ENCODE measurements around the gene ATF6B.
"Not testable (repeated sequence)": the region's sequence is repeated elsewhere in the genome, so short reads cannot be mapped to it uniquely, and the experiment has no call there.

Gene ATF6B

GRCh38 chr6:32069460-32069859, 58.6 kb downstream of the ATF6B start:
- TF ChIP-seq EZH2phosphoT487 (IDR thresholded peaks at IDR 0.05; ENCODE audit: borderline replicate concordance) (no peak), CTCF (conservative IDR thresholded peaks at IDR 0.05; ENCODE audit: low read length) (no peak)
- no peaks in the 10 kb centered on the region for H3K27me3 ChIP-seq (ENCODE audit: insufficient read depth, low read length, poor library complexity, severe bottlenecking)

GRCh38 chr6:32068867-32069266, 59.2 kb downstream of the ATF6B start:
- Histone ChIP-seq H3K27me3 (ENCODE audit: insufficient read depth, low read length, poor library complexity, severe bottlenecking) (no peaks in the 10 kb centered on the region), H3K36me3 (ENCODE audit: insufficient read depth, low read length) (no peaks in the 10 kb centered on the region), H3K9me2 (replicated peaks; ENCODE audit: low read depth, low read length) (no peaks in the 10 kb centered on the region), H3F3A (ENCODE audit: low read depth) (no peaks in the 10 kb centered on the region), H3K4me2 (ENCODE audit: low read depth, low read length, poor library complexity, severe bottlenecking) (no peak overlapping the region), H3K79me2 (ENCODE audit: insufficient read depth, low read length) (no peaks in the 10 kb centered on the region), H3K4me3 (ENCODE audit: low read length, poor library complexity, severe bottlenecking) (no peak overlapping the region), H2AFZ (ENCODE audit: low read length) (no peak overlapping the region), H3K9ac (ENCODE audit: low read depth, low read length, poor library complexity, severe bottlenecking) (no peak overlapping the region), H3K4me1 (ENCODE audit: insufficient read depth, low read length, poor library complexity, severe bottlenecking) (no peaks in the 10 kb centered on the region), H3K9me3 (ENCODE audit: insufficient read depth, low read depth, low read length) (no peaks in the 10 kb centered on the region), H4K20me1 (ENCODE audit: insufficient read depth, low read length, poor library complexity, severe bottlenecking) (no peaks in the 10 kb centered on the region)
- TF ChIP-seq EZH2phosphoT487 (IDR thresholded peaks at IDR 0.05; ENCODE audit: borderline replicate concordance) (no peak), CTCF (conservative IDR thresholded peaks at IDR 0.05; ENCODE audit: low read length) (no peak)

More at GRCh38 chr6:32069460-32069859, 58.6 kb downstream of the ATF6B start:
- Histone ChIP-seq H3K4me3 (ENCODE audit: low read length, poor library complexity, severe bottlenecking) (no peak overlapping the region), H4K20me1 (ENCODE audit: insufficient read depth, low read length, poor library complexity, severe bottlenecking) (no peaks in the 10 kb centered on the region), H3K36me3 (ENCODE audit: insufficient read depth, low read length) (no peaks in the 10 kb centered on the region), H2AFZ (ENCODE audit: low read length) (no peak overlapping the region), H3K4me2 (ENCODE audit: low read depth, low read length, poor library complexity, severe bottlenecking) (no peak overlapping the region), H3K9me3 (ENCODE audit: insufficient read depth, low read depth, low read length) (no peaks in the 10 kb centered on the region), H3K9ac (ENCODE audit: low read depth, low read length, poor library complexity, severe bottlenecking) (no peak overlapping the region), H3F3A (ENCODE audit: low read depth) (no peaks in the 10 kb centered on the region), H3K9me2 (replicated peaks; ENCODE audit: low read depth, low read length) (no peaks in the 10 kb centered on the region), H3K4me1 (ENCODE audit: insufficient read depth, low read length, poor library complexity, severe bottlenecking) (no peaks in the 10 kb centered on the region), H3K79me2 (ENCODE audit: insufficient read depth, low read length) (no peaks in the 10 kb centered on the region)

GRCh38 chr6:32068315-32068714, 59.7 kb downstream of the ATF6B start:
- not testable (repeated sequence) for H3K27me3 ChIP-seq (ENCODE audit: insufficient read depth, low read length, poor library complexity, severe bottlenecking); H3K36me3 ChIP-seq (ENCODE audit: insufficient read depth, low read length); H2AFZ ChIP-seq (ENCODE audit: low read length)

GRCh38 chr6:32067521-32067920, 60.5 kb downstream of the ATF6B start:
- H3F3A ChIP-seq (ENCODE audit: low read depth); H3K9me2 ChIP-seq (replicated peaks; ENCODE audit: low read depth, low read length); H3K36me3 ChIP-seq (ENCODE audit: insufficient read depth, low read length); H3K27me3 ChIP-seq (ENCODE audit: insufficient read depth, low read length, poor library complexity, severe bottlenecking); H3K79me2 ChIP-seq (ENCODE audit: insufficient read depth, low read length); H3K9me3 ChIP-seq (ENCODE audit: insufficient read depth, low read depth, low read length); H4K20me1 ChIP-seq (ENCODE audit: insufficient read depth, low read length, poor library complexity, severe bottlenecking); H3K9ac ChIP-seq (ENCODE audit: low read depth, low read length, poor library complexity, severe bottlenecking); H3K4me1 ChIP-seq (ENCODE audit: insufficient read depth, low read length, poor library complexity, severe bottlenecking); H3K4me2 ChIP-seq (ENCODE audit: low read depth, low read length, poor library complexity, severe bottlenecking); H2AFZ ChIP-seq (ENCODE audit: low read length); H3K4me3 ChIP-seq (ENCODE audit: low read length, poor library complexity, severe bottlenecking): not testable (repeated sequence)

More at GRCh38 chr6:32068315-32068714, 59.7 kb downstream of the ATF6B start:
- H3K4me2 ChIP-seq (ENCODE audit: low read depth, low read length, poor library complexity, severe bottlenecking); H3K9ac ChIP-seq (ENCODE audit: low read depth, low read length, poor library complexity, severe bottlenecking); H3K9me2 ChIP-seq (replicated peaks; ENCODE audit: low read depth, low read length); H3K79me2 ChIP-seq (ENCODE audit: insufficient read depth, low read length); H4K20me1 ChIP-seq (ENCODE audit: insufficient read depth, low read length, poor library complexity, severe bottlenecking); H3K4me3 ChIP-seq (ENCODE audit: low read length, poor library complexity, severe bottlenecking); H3K9me3 ChIP-seq (ENCODE audit: insufficient read depth, low read depth, low read length); H3F3A ChIP-seq (ENCODE audit: low read depth); H3K4me1 ChIP-seq (ENCODE audit: insufficient read depth, low read length, poor library complexity, severe bottlenecking): not testable (repeated sequence)
